ENCODE results near the gene NAP1L4.
A peak's percentile ranks its signal among the peaks of the same experiment; 100 is the strongest.

The NAP1L4 gene

GRCh38 chr11:2934611-2935239, 57.4 kb downstream of the NAP1L4 start:
- DNase-seq (ENCODE audit: low read depth) = no peak

- no peak for DNase-seq (ENCODE audit: low read depth)
Measured at GRCh38 chr11:2934021-2934550, 58.0 kb downstream of the NAP1L4 start.

GRCh38 chr11:2933375-2934020, 58.6 kb downstream of the NAP1L4 start:
- DNase-seq (ENCODE audit: low read depth) = peak; percentile 66

GRCh38 chr11:2932850-2933251, 59.3 kb downstream of the NAP1L4 start:
- no peak for DNase-seq (ENCODE audit: low read depth)

- no peak for DNase-seq (ENCODE audit: low read depth)
Measured at GRCh38 chr11:2931771-2932738, 60.1 kb downstream of the NAP1L4 start.

- no peak for DNase-seq (ENCODE audit: low read depth)
Measured at GRCh38 chr11:2931420-2931746, 60.7 kb downstream of the NAP1L4 start.

GRCh38 chr11:2930704-2931419, 61.3 kb downstream of the NAP1L4 start:
- DNase-seq (ENCODE audit: low read depth) = no peak

GRCh38 chr11:2929950-2930703, 62.0 kb downstream of the NAP1L4 start:
- no peak for DNase-seq (ENCODE audit: low read depth)

GRCh38 chr11:2929531-2929949, 62.6 kb downstream of the NAP1L4 start:
- no peak for DNase-seq (ENCODE audit: low read depth)

- DNase-seq (ENCODE audit: low read depth) = no peak
Measured at GRCh38 chr11:2928605-2929530, 63.3 kb downstream of the NAP1L4 start, which contains the start of gene PHLDA2. TSS of gene PHLDA2 (minus strand) at chr11:2929420. CDS start at chr11:2929364, 56 bp downstream.

- no peak for DNase-seq (ENCODE audit: low read depth)
Measured at GRCh38 chr11:2927851-2928604, 64.1 kb downstream of the NAP1L4 start.

- no peak for DNase-seq (ENCODE audit: low read depth)
Measured at GRCh38 chr11:2927121-2927800, 64.9 kb downstream of the NAP1L4 start.

GRCh38 chr11:2926611-2927051, 65.5 kb downstream of the NAP1L4 start:
- no peak for DNase-seq (ENCODE audit: low read depth)

- DNase-seq (ENCODE audit: low read depth) = no peak
Measured at GRCh38 chr11:2924821-2925675, 67.1 kb downstream of the NAP1L4 start.

- no peak for DNase-seq (ENCODE audit: low read depth)
Measured at GRCh38 chr11:2924381-2924780, 67.7 kb downstream of the NAP1L4 start.

GRCh38 chr11:2923446-2924375, 68.4 kb downstream of the NAP1L4 start:
- no peak for DNase-seq (ENCODE audit: low read depth)

Measured in GM04504 (cell line).